GM21423 (cell line): ENCODE measurements around the gene HILPDA.

Experiments
- ATAC-seq: cut with Tn5 transposase; IDR thresholded peaks from one replicate; pipeline ENCODE4 v1.9.1; 2021; ENCODE audit warnings: mild to moderate bottlenecking, moderate library complexity; ENCODE audit not compliant: unreplicated experiment

HILPDA gene

GRCh38 chr7:128455543-128456254, at the start of gene HILPDA:
TSS of gene HILPDA (plus strand) at chr7:128455878. CDS start at chr7:128457269, 1,391 bp downstream.
- ATAC-seq = peak; percentile 81

DNA sequence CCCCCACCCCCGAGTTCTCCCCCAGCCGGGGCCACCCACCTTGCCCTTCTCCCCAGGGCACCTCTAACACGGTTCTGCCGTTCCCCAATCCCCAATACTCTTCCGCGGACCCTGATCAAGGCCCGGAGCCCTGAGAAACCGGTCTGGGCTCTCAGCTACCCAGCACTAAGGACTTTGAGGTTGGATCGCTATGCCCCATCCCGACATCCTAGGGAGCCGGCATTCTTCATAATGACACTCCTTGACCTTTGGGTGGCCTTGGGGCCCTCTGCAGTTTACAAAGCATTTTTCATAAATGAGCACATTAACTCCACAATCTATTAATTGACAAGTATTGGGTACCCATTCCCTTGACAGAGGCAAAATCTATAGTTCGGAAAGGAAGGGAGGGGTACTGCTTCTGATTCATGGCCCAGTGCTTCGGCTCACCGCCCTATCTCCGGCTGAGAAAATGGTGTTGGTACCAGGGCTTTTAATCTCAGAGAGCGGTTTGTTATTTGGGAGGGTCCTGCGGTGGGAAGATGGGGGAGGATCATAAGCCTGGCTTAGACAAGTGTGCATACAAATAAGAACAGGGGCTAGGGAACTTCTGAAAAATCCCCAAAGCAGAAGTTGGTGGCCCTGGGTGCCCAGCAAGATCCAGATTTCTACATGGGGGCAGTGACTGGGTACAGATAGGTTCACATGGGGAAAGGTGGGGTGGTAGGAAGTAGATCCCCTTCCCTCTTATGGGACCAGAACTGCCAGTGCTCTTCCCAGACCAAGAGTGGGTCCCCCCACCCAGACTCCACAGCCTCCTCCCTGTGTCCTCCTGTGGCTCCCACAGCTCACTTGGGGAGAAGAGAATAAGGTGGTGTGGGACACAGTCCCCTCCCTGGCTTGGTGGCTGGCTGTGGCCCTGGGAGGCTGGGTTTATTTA, 49.1 kb upstream of the HILPDA start:
- ATAC-seq = no peak

DNA sequence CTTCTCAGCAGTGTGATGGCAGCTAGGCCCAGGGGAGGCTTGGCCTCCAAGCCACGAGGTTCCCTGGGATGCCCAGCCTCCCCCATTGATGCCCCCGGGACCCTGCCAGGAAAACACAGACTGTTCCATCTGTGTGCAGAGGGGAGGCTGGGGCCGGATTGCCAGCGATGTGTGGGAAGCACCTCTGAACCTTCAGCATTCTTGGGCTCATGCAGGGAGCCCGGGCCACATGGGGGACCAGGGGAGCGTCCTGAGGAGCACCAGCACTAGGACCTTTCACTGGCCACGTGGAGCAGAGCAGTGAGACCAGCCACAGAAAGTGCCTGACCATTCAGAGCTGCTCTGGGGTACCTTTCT, 48.5 kb upstream of the HILPDA start:
- ATAC-seq = no peak

GRCh38 chr7:128407751-128408708, 47.6 kb upstream of the HILPDA start:
- no peak for ATAC-seq

- no peak for ATAC-seq
Measured at GRCh38 chr7:128408709-128409595, 46.7 kb upstream of the HILPDA start.

DNA sequence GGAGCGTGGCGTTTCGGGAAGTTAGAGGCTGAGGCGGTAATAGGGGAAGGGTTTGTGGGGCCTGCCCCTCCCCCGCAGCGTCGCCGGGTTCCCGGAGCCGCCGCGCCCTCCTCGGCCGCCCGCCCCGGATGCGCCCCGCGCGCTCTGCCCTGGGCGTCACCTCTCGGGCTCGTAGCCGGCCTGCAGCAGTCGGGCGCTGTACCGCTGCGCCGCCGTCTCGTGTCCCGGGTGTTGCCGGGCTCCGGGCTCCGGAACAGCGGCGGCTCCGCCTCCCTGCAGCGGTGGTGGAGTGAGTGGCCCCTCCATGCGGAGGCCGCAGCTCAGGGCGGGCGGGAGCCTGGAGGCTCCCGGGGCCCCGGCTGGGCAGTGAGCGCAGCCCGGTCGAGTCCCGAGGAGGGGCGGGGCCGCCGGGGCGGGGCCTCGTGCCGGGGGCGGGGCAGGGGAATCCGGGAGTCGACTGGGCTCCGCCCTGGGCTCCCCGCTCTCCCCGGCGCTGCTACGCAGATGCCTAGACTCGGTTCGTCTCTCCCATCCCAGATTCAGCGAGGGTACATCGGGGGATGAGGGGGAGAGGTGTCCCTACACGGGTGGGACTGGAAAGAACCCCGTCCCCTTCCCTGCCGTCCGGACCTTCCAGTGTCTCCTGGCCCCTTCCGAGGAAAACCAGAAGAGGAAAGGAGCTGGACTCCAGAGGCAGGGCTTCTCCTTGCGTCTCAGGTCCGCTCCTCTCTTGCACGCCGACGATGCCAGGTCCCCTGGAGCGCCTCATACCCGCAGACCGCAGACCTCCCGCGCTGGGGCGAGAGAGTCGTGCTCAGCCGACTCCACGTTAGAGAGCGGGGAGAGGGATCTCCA, 45.9 kb upstream of the HILPDA start, which contains the start of gene IMPDH1:
Gene IMPDH1 (minus strand): TSS at position 387 of the 855 bp plus-strand sequence. CDS start 81 bp downstream, at position 306.
- peak; percentile 76 for ATAC-seq

DNA sequence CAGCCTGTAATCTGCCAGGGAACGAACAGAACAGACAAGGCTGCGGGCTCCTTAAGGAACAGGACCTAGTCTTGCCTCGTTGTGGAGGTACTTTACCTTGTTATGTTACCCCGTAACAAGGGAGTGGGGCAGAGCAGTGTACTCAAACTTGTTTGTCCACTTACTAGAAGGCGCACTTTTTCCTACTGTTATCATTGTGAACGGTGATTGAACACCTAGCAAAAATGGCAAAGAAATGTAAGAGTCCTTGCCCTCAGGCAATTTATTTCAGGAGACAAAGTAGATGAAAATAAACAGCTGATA, 45.3 kb upstream of the HILPDA start:
- ATAC-seq = no peak

DNA sequence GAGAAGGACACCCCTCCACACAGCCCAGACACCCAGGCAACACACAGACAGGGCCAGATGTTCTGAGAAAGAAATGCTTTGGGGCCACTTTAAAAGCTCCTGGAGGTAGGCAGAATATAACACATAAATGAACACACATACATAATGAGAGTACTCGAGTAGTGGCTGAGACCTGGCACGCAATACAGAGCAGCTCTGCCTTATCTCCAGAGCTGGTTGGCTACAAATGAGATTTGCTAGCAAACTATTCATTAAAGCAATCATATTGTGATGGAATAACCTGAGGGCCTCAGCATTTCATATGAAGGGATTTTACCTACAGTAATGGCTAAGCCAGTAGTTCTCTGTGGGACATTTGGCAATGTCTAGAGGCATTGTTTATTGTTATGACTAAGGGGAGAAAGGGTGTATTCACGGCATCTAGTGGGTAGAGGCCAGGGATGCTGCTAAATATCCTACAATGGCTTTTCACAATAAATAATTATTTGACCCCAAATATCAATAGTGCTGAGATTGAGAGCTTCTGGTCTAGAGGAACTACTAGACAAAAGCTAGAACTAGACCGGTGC, 40.4 kb upstream of the HILPDA start:
- ATAC-seq = no peak

- ATAC-seq = no peak
Measured at GRCh38 chr7:128417071-128417470, 38.6 kb upstream of the HILPDA start.

DNA sequence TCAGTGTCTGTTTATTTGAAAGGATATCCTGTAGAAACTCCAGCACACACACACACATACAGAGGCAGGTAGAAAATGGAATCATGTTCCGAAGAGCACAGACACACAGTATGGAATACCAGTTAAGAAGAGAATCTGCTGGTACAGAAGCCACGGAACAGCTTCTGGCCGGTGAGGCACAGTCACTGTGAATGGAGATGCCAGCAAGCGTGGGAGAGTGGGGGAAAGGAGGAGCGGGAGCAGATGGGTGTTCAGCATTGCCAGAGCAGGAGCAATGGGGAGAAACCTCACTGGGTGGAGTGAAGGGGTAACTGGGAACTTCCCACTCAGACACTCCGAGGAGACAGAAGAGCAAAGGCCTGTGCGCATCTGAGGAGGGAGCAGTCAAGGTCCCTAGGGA, 36.4 kb upstream of the HILPDA start:
- no peak for ATAC-seq

DNA sequence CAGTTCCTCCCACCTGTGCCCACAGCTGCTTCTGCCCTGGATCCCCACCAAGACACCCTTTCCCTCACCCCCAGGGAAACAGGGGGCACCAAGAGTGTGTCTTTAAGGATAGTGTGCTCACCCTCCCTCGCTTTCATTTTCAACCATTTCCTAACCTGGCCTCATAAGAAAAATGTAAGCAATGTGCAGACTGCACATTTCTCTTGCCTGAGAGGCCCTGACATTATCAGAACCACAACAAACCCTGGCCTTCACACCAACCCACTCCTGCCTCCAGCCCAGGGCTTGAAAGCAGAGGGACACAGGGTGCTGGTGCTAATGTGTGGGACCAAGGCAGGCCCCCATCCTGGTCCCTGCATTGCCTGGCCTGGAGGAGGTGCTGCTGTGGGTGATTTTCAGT, 34.9 kb upstream of the HILPDA start:
- ATAC-seq = no peak

DNA sequence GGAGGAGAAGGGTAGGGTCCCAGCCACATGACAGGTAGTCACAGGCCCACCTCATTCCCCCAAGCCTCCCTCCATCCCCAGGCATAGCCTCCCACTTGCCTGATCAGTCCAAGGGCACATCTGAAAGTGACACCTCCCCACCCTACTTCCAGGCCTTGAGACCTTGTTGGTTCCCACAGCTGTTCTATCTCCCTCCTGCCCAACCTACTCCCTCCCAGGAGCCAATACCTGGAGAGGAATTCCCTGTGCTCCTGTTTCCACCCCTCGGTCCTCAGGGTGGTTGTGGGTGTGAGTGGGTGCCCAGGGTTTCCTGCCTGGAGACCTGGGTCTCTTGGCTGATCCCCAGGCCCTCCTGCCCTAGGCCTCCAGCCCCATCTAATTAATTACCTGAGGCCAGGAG, 34.3 kb upstream of the HILPDA start:
- no peak for ATAC-seq

DNA sequence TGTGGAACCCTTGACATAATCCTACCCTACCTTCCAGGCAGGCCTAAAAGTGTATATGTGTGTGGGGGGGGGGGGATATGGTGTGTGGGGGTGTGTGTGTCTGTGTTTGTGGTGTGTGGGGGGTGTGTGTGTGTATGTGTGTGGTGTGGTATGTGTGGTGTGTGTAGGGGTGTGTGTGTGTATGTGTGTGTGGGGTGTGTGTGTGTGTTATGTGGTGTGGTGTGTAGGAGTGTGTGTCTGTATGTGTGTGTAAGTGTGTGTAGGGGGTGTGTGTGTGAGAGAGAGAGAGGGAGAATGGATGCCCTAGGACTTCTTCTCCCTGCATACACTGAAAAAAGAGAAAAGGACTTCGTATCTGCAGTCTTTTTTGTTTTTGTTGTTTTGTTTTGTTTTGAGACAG, 33.6 kb upstream of the HILPDA start:
- no peak for ATAC-seq

GRCh38 chr7:128422842-128423241, 32.8 kb upstream of the HILPDA start:
- no peak for ATAC-seq

- ATAC-seq = no peak
Measured at GRCh38 chr7:128424686-128425275, 30.9 kb upstream of the HILPDA start.

DNA sequence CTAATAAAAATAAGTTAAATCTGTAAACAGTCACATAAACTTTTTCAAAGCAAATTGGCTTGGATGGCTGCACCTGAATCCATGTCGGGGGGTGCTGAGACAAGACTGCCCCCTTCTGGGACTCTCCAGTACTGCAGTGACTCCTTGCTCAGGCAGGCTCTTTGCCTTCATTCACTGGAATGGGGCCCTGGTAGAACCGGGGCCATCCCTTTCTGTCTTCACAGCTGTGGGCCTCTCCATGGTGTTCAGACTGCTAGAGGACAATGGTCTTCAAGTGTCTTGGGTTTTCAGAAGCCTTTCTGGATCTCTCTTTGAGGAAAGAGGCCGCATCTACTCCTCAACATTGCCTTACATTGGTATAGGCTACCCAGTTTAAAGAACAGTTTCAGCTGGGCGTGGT, 29.8 kb upstream of the HILPDA start:
- ATAC-seq = no peak

GRCh38 chr7:128427289-128427891, 28.3 kb upstream of the HILPDA start:
- no peak for ATAC-seq

DNA sequence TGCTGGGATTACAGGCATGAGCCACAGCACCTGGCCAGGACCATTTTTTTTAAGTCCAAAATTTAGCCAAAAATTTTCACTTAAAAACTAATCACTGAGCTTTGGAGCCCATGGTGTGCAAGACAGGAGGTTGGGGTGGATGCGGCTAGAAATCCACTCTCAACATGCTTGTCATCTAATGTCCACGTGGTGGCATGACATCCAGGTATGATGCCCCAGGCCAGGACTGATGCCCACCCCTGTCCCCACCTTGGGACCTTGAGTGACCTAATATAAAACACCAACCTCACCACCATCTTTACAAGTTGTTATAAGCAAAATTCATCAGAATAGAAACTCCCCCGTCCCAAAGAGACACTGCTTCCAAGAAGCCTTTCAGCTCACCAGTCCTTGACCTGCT, 25.5 kb upstream of the HILPDA start:
- ATAC-seq = no peak
